Heart right ventricle (tissue), 16 donors: ENCODE results near the gene PRDM7. TPM values are rescaled to one million over a fixed set of nuclear protein-coding genes. Genes with fewer than 3 reads are reported as not detected.

Source experiments
- ATAC-seq, 8 donors: fragments of 200-7000 bp; cut with Tn5 transposase; one replicate each; pipeline ENCODE4 v1.9.1; 2020; ENCODE audit warnings: mild to moderate bottlenecking in 8 of 8, moderate library complexity in 8 of 8, moderate number of reproducible peaks in 1 of 8
- DNase-seq, 2 donors: peaks; one replicate each; pipeline ENCODE4 v3.0.0-alpha.2; 2020
- H3K27ac ChIP-seq, 10 donors: fragments of 200-600 bp; sonication (generic) in 2 of 10; one replicate each; pipeline versions ENCODE4 v1.5.0 to v1.8.0; 2020 to 2022; ENCODE audit warnings: mild to moderate bottlenecking in 3 of 10
- H3K27me3 ChIP-seq, 7 donors: fragments of 200-600 bp; one replicate each; pipeline ENCODE4 v1.8.0; 2021 to 2022; ENCODE audit warnings: mild to moderate bottlenecking in 2 of 7
- H3K36me3 ChIP-seq, 9 donors: fragments of 200-600 bp; sonication (generic) in 1 of 9; one replicate each; pipeline versions ENCODE4 v1.5.0 to v1.8.0; 2020 to 2022; ENCODE audit warnings: mild to moderate bottlenecking in 2 of 9
- H3K4me1 ChIP-seq, 9 donors: fragments of 200-600 bp; sonication (generic) in 1 of 9; one replicate each; pipeline versions ENCODE4 v1.5.0 to v1.8.0; 2020 to 2022; ENCODE audit warnings: mild to moderate bottlenecking in 4 of 9
- H3K4me3 ChIP-seq, 10 donors: fragments of 200-600 bp; sonication (generic) in 2 of 10; one replicate each; pipeline versions ENCODE4 v1.5.0 to v1.8.0; 2020 to 2022; ENCODE audit warnings: mild to moderate bottlenecking in 7 of 10, moderate library complexity in 2 of 10
- H3K9me3 ChIP-seq, 11 donors: fragments of 200-600 bp in 10 of 11; sonication (generic) in 2 of 11; one replicate each; pipeline versions ENCODE4 v1.5.0 to v1.8.0; 2013 to 2022; ENCODE audit warnings: mild to moderate bottlenecking in 2 of 11, control low read depth in 1 of 11, moderate library complexity in 1 of 11
- CTCF ChIP-seq, 9 donors: fragments of 200-600 bp; sonication (generic) in 2 of 9; IDR thresholded peaks; one replicate each; pipeline versions ENCODE4 v1.5.0 to v1.8.0; 2021 to 2022; ENCODE audit warnings: antibody characterized with exemption in 9 of 9, mild to moderate bottlenecking in 5 of 9, moderate library complexity in 1 of 9
- WGBS, 2 donors: extraction: QIAGEN DNeasy Blood & Tissue Kit; methylation state at CpG; one replicate each; pipeline ENCODE4 v1.1.7; 2013; ENCODE audit warnings: inconsistent platforms in 1 of 2; 5-methylcytosine and 5-hydroxymethylcytosine counted together
- intact Hi-C, 10 donors: fragments of 100-400 bp; cut with DNase I; formaldehyde crosslinking; loops; one replicate each; pipeline versions ENCODE4 v1.11.1 to v1.14.2; 2022
- polyA plus RNA-seq, 2 donors: library from polyadenylated mRNA; stranded (reverse); fragments of 200-250 nt; gene quantifications; one replicate each; pipeline ENCODE4 v1.2.3, GENCODE V29; 2013
- total RNA-seq, 10 donors: library from RNA; stranded (reverse); fragmentation: NEBNext Ultra II Directional in 3 of 10; extraction: Animal tissue kit (Norgen Biotek cat#: 25700) in 3 of 10; gene quantifications; one replicate each; pipeline versions ENCODE4 v1.2.1 to v1.2.4, GENCODE V29; 2021 to 2023
- donor health status: Arrhythmogenic right ventricular cardiomyopathy.
- donor health status: ischemic (EF 13 %, LVEDD 7.1; RV severe dilation, severe dysfunction).
- donor health status: healthy with polysubstance abuse.
- donor health status: DM: no; HTN: yes; CAD: no.
- donor health status: DM: no; HTN: no; CAD: no.
- donor health status: ischemic (EF 25% LVEDD 6.9; RV normal size, moderate dysfunction).
- donor health status: ischemic (EF 25% LVEDD 5.7; RV mildly dilated, moderate dysfunction).
- donor health status: healthy.
- donor health status: DM: yes; HTN: yes; CAD: no.
- donor health status: Ischemic cardiomyopathy.
- donor health status: ischemic (EF 35%, LVEDD 5.7; RV mildly dilated, moderate dysfunction).
- donor health status: nonischemic (EF 11% LVEDD 7.7; RV severe dilation, severe dysfunction).
- donor health status: DM: yes; HTN: yes; CAD: no.
- donor health status: PGD.
- donor health status: ischemic (EF 29% LVEDD 5.4; RV normal size, mild dysfunction).
- donor health status: nonischemic (EF 23%, LVEDD 6.1; RV moderate dilation, normal function).

PRDM7 gene
- total and polyA plus RNA-seq, 12 donors = not detected

GRCh38 chr16:90046122-90046970, 30.8 kb downstream of the PRDM7 start:
- H3K36me3 ChIP-seq = peaks cover 0 to 30% (median 16%) of the 10 kb centered on the region in 9 donors
- 51 to 55% methylated on average over 21 to 23 of the region's 23 CpGs for WGBS, 2 donors
- H3K27me3 ChIP-seq = peaks cover 0 to 16% (median 10%) of the 10 kb centered on the region in 7 donors
- ATAC-seq = peak in 5 of 8 donors; percentile 5 to 60 (median 11)
- no peak overlapping the region for H3K27ac ChIP-seq
- intact Hi-C loops = no loop called here
- DNase-seq = no peak
- no peak for TF ChIP-seq CTCF (IDR thresholded peaks at IDR 0.05)
- H3K4me3 ChIP-seq = peak overlapping the region; percentile 23 to 50 (median 42)
- H3K4me1 ChIP-seq = peaks cover 8 to 15% (median 12%) of the 10 kb centered on the region in 9 donors
- no peaks in the 10 kb centered on the region for H3K9me3 ChIP-seq

GRCh38 chr16:90044111-90044551, 33.0 kb downstream of the PRDM7 start:
- peaks cover 0 to 16% (median 10%) of the 10 kb centered on the region in 7 donors for H3K27me3 ChIP-seq
- no peak overlapping the region for H3K4me3 ChIP-seq
- H3K36me3 ChIP-seq = peaks cover 0 to 52% (median 36%) of the 10 kb centered on the region in 9 donors
- DNase-seq (no peak), ATAC-seq (no peak)
- WGBS, 2 donors = 92 to 95% methylated on average over 7 of the region's 7 CpGs
- no peak for TF ChIP-seq CTCF (IDR thresholded peaks at IDR 0.05)
- H3K9me3 ChIP-seq = no peaks in the 10 kb centered on the region
- no peak overlapping the region for H3K27ac ChIP-seq
- intact Hi-C loops = no loop called here
- peaks cover 8 to 15% (median 12%) of the 10 kb centered on the region in 9 donors for H3K4me1 ChIP-seq

GRCh38 chr16:90043526-90043925, 33.6 kb downstream of the PRDM7 start:
- no peak for ATAC-seq
- Histone ChIP-seq H3K27me3 (peaks cover 0 to 16% (median 10%) of the 10 kb centered on the region in 7 donors), H3K4me3 (no peak overlapping the region), H3K9me3 (no peaks in the 10 kb centered on the region), H3K4me1 (peaks cover 8 to 15% (median 12%) of the 10 kb centered on the region in 9 donors), H3K27ac (no peak overlapping the region), H3K36me3 (peaks cover 0 to 58% (median 40%) of the 10 kb centered on the region in 9 donors)
- no peak for TF ChIP-seq CTCF (IDR thresholded peaks at IDR 0.05)
- DNase-seq = no peak
- intact Hi-C loops = no loop called here
- 91 to 94% methylated on average over 20 of the region's 20 CpGs for WGBS, 2 donors

GRCh38 chr16:90042946-90043514, 34.1 kb downstream of the PRDM7 start:
- ATAC-seq = no peak
- no peak for DNase-seq
- no peaks in the 10 kb centered on the region for H3K9me3 ChIP-seq
- no peak for TF ChIP-seq CTCF (IDR thresholded peaks at IDR 0.05)
- H3K4me3 ChIP-seq = no peak overlapping the region
- WGBS, 2 donors = 83 to 87% methylated on average over 19 of the region's 19 CpGs
- H3K27me3 ChIP-seq = peaks cover 0 to 16% (median 10%) of the 10 kb centered on the region in 7 donors
- peaks cover 8 to 15% (median 12%) of the 10 kb centered on the region in 9 donors for H3K4me1 ChIP-seq
- intact Hi-C loops = no loop called here
- H3K36me3 ChIP-seq = peaks cover 0 to 63% (median 40%) of the 10 kb centered on the region in 9 donors
- no peak overlapping the region for H3K27ac ChIP-seq
